NCI-H524 (cell line): ENCODE data around the gene GPAM.

ENCODE experiments used
- DNase-seq, 2 experiments: peaks; one replicate each; lab custom pipeline; 2025; lab: John Stamatoyannopoulos, UW

Gene GPAM

DNA sequence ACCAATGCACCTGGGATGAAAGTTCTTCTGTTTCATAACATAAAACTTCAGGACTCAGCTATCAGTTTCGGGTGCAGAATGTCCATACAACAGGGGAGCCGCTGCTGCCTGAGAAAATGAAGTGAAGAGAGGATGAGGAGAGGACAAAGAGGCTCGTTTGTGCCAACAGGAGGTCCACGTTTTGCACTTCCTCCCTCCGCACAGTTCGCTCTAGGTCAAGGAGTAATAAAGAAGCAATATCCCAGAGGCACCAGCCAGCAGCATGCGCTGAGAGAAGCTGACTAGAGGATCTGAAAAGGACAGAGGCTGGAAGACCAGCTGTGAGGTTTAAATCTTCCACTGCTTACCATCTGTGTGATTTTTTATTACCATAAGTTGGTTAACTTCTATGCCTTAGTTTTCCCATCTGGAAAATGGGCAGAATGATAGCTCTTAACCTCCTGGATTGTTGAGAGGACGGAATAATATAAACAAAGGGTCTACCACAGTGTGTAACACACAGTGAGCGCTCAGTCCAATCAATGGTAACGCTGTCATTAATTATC lies 709 bp downstream of the GPAM start:
- DNase-seq: no peak

DNA sequence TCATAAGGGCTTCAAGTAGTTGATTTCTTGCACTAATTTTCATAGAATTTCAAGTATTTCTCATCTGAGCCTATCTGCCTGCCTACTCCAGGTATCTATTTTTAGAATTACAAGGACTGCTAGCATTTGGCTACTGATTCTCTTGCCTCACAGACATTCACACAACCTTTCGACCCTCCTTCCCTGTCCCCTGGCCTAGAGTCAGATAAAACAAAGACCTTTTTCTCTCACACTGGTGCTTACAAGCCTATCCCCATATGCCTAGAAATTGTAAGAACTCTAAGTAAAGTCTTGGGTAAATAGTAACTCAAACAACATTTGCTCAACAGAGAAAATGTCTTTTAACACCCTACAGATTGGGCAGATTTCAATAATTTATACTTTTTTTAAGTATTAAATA lies 6.3 kb downstream of the GPAM start:
- no peak for DNase-seq

DNA sequence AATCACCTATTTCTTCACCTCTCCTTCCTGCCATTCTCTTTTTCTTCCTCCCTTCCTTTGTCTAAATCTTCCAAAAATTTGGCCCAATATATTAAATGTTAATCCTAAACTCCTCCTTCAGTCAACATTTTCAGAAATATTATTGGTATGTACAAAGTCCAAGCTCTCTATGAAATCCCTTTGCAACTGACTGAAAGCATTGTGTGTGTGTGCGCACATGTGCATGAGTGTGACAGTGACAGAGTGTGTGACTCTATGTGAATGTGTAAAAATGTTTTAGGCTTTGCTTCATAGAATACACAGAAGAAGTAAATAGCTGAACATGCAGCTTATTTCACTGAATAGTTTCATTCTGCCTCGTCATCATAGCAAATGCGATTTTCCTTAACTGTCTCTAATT lies 7.0 kb downstream of the GPAM start:
- no peak for DNase-seq

DNA sequence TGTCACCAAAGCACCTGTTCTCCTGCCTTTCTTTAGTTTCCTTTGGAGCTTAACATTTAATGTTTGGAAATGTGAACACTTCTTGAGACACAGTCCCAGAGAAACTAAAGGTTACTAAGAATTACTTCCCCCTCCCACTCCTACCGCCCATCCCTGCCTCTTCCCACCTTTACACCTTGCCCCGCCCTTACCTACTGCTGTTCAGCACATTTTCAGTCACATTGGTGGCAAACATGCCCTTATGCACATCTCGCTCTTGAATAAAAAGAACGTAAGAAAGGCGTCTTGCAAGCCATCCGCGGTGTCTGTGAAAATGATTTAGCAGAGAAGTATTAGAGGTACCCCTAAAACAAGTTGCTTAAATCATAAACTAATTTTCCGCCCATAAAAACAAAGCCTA lies 8.2 kb downstream of the GPAM start:
- no peak for DNase-seq

DNA sequence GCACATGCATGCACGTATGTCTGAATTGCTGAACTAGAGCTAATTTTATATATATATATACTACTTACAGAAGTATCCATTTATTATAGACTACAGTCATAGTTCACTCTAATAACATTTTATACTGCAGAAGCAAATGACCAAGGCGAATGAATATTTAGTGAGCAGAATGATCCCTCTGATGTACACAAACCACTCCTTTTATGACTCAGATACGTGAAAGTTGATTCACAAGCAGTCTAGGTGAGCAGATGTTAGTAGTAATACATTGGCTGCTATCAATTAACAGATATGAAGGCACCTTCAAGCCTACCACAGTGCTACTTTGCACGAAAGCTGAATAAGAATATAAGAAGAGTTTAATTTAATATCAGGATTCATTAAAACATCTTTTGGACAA lies 10.4 kb downstream of the GPAM start:
- no peak for DNase-seq

- no peak for DNase-seq
Measured at GRCh38 chr10:112168733-112169132, 14.8 kb downstream of the GPAM start.

- no peak for DNase-seq
Measured at GRCh38 chr10:112166800-112167199, 16.8 kb downstream of the GPAM start.

- DNase-seq: no peak
Measured at GRCh38 chr10:112161757-112162518, 21.6 kb downstream of the GPAM start.

DNA sequence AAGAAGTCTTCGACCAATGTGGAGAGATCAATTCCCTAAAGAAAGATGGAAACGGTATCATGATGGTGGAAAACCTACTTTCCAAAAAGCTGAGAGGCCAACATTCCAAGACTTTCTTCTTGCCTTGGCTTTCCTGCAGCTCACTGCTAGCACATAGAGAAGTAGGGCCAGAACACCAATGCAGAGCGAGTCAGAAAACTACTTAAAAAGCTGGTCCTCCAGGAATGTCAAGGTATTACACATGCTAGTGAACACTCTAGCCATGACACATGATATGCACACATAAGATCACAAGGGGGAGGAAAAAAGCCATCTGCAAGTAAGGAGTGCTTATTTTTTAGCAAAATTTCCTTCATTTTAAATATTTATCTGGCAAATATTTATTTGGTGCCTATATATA lies 22.7 kb downstream of the GPAM start:
- DNase-seq: no peak

DNA sequence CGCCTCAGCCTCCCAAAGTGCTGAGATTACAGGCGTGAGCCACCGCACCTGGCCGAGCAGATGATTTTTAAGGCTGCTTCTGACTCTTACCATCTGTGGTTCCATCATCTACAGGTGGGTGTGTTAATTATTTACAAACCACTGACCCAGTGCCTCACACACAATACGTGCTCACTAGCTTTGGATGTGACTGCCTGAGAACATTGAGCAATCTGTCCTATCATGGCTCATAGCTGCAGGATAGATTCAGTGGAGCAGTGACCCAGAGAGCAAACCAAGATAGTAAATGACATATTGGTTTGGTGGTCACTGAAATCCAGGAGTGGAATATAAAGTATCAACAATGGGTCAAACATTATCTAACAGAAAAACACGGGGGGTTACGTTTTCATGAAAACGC lies 24.1 kb downstream of the GPAM start:
- no peak for DNase-seq

DNA sequence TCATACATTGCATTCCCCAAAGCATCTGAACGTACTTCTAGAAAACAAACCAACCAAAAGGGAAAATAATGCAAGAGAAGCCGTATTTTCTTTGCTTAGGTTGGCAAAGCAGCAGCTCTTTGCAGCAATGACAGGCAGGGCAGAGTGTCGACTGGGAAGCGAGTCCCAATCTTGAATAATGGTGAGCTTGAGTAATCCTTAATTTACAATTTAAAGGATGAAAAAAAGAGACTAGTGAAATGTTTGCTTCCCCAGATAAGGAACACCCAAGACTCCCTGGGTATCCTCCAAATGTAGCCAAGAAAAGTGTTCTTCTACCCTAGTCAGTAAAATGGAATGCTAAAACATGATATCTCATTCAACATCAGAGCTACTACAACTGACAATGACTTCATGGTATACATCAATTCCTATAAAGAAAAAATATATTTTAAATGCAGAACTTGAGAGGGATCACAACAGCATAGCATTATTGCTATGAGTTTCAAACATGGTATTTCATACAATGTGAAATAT lies 32.0 kb downstream of the GPAM start:
- no peak for DNase-seq

DNA sequence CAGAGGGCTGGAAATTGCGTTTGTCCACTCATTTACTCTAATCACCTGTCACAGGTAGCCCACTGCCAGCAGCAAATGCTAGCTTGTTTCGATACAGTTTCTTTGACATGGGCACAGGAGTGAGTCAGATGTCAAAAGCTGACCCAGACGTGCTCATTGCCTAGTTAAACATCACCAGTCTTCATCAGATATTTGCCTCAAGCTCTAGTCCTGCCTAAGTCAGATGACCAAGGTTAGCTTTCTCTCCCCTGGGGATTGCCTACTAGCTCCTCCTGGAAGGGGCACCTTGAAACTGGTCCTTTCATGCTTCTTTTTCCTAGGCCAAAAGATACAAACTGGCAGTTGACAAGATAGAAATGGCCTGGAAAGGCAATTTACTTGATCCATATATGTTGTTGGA lies 35.2 kb downstream of the GPAM start:
- no peak for DNase-seq

DNA sequence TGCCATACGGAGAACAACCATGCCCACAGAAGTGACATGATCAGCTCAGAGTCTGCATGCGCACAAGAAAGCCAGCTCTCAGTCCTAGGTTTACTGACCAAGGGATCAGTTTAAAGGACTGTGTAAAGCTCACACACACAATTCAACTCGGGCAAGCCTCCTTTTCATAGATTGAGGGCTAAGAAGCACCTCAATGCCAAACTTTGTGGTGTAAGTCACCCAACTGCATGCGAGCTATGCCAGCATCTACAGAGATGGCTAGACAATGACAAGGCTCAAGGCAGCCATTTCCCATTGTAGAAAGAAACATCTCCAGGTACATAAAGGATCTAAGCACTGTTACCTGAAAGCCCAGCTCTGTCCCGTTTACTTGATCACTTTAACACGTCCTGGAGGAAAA lies 36.8 kb downstream of the GPAM start:
- no peak for DNase-seq

DNA sequence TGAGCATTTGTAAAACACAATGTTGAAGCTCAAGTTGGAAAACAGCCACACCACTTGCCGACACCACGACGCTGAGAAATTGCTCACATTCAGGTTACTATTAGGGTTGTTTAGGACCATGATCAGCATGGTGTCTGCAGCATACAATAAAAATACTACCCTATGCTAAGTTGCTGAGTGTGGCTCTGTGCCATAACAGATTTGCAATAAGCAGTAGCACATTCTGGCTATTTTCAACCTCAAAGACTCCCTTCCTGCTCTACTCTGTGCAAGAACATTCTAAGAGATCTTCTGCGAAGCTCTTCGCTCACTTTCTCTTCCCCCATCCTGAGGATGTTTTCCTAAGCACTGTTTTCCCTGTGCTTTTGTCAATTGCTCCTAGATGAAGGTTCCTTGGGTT lies 38.3 kb downstream of the GPAM start:
- no peak for DNase-seq

- DNase-seq: no peak
Measured at GRCh38 chr10:112143420-112143819, 40.1 kb downstream of the GPAM start.

GRCh38 chr10:112141292-112141691 lies 42.3 kb downstream of the GPAM start:
- no peak for DNase-seq

DNA sequence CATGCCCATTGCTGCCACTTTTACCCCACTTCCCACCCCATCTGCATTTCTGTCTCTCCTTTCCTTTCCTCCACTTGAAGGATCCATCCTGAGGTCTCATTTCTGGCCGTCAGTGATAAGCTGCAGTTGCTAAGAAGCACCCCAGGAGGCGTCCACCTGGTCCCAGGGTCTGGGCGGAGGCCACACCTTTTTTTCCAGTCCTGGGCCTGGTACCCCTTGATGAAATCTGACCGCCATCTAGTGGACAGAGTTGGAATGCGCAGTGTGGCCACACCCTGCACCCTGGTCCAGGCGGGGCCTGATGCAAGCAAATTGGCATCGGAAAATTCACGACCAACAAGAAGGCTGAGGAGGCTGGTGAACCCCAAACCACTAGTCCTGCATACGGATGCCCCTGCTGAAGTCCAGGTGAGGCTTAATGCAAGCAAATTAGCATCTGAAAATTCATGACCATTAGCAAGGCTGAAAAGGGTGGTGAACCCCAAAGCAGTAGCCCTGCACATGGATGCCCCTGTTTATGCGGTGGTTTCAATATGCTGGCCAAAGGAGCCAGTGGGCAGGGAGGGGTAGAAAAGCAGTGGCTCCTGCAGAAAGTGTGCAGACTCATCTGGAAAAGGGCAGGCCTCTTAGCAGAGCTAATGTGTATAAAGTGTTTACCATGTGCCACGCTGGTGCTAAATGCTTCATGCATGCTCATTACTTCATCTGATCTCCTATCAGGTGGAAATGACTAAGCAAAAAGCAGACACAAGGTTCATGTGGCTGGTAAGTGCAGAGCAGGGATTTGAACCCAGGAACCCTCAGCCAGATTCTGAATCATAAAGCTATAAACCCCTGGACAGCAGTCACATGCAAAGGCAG lies 43.2 kb downstream of the GPAM start:
- DNase-seq: peak; percentile 21 to 50

GRCh38 chr10:112139176-112139575 lies 44.4 kb downstream of the GPAM start:
- no peak for DNase-seq

DNA sequence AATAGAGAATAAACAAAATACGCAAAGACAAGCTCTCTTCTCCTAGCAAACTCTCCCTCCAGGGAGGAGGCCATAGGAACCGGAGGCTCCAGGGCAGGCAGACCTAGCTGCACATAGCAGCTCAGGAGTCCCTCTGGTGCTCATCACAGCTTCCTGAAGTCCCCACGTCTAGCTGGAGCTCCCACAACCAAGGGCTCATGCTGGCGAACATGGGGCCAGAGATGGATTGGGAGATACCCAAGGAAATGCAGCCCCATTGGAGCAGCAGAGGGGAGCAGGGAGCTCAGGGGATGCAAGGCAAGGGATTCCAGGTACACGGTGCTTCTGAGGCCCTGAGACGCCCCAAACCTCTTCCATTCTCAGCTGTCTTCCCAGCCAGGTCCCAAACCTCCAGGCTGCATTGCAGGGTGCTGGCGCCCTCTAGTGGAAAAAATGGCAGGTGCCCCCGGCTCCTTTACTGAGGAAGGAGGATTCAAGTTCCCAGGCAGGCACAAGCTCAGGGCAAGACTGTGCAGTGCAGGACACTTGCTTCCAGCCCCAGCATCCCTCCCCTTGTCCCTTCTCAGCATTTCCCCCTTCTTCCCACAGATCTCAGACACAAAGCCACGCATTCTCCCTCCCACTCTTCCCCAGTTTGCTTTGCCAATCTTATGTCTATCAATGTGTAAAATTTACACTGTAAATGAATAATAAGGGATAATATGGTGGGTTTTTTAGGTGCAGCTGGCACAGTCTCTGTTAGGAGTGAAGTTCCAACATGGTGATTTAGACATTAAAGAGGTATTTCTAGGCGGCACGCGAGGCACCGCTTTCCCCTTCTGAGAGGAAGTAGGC lies 46.2 kb downstream of the GPAM start:
- DNase-seq: peak in 1 of 2 experiments; percentile 12

- DNase-seq: no peak
Measured at GRCh38 chr10:112136486-112137153, 46.9 kb downstream of the GPAM start.

GRCh38 chr10:112135604-112136003 lies 48.0 kb downstream of the GPAM start:
- no peak for DNase-seq
